ENCODE data around the gene ELAVL1.

The ELAVL1 gene

DNA sequence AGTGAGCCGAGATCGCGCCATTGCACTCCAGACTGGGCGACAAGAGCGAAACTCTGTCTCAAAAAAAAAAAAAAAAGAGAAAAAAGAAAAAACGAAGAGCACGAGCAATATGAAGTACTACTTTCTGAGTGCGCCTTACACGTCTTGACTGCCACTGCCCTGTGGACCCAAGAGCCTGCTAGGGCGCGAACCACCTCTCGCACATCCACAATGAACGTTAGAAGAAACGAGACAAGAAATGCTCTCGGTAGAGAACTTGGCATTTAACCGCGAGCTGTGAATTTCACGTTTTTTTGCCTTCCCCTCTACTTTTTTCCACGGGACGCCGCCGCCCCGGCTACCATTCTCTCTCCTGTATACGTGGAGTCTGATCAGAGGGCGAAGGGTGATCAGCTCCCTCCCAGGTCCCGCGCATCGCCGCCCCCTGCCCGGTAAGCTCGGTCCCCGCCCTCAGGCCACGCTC is 62.4 kb downstream of the ELAVL1 start:
- DNase-seq (ENCODE audit: low read depth, low spot score), result no peak
- H3K36me3 ChIP-seq (ENCODE audit: insufficient read depth, insufficient read length, low read length), result peaks cover 43% of the 10 kb centered on the region
- H3K9me3 ChIP-seq (ENCODE audit: insufficient read depth, low read length), result no peaks in the 10 kb centered on the region
- H3K4me3 ChIP-seq (ENCODE audit: insufficient read length, low read depth), result peak overlapping the region; percentile 95
- H3K27me3 ChIP-seq (ENCODE audit: insufficient read depth, insufficient read length), result no peaks in the 10 kb centered on the region
- TF ChIP-seq SUZ12 (IDR thresholded peaks at IDR 0.05; ENCODE audit: extremely low read depth, insufficient read depth, insufficient read length) (no peak), YY1 (IDR thresholded peaks at IDR 0.05; ENCODE audit: insufficient read depth, insufficient read length) (no peak), ZNF274 (IDR thresholded peaks at IDR 0.05; ENCODE audit: low read depth, low read length) (no peak)
- peak overlapping the region; percentile 98 for H3K9ac ChIP-seq (ENCODE audit: insufficient read length, low read depth)
- H3K4me1 ChIP-seq (ENCODE audit: insufficient read depth, insufficient read length), result peaks cover 11% of the 10 kb centered on the region

DNA sequence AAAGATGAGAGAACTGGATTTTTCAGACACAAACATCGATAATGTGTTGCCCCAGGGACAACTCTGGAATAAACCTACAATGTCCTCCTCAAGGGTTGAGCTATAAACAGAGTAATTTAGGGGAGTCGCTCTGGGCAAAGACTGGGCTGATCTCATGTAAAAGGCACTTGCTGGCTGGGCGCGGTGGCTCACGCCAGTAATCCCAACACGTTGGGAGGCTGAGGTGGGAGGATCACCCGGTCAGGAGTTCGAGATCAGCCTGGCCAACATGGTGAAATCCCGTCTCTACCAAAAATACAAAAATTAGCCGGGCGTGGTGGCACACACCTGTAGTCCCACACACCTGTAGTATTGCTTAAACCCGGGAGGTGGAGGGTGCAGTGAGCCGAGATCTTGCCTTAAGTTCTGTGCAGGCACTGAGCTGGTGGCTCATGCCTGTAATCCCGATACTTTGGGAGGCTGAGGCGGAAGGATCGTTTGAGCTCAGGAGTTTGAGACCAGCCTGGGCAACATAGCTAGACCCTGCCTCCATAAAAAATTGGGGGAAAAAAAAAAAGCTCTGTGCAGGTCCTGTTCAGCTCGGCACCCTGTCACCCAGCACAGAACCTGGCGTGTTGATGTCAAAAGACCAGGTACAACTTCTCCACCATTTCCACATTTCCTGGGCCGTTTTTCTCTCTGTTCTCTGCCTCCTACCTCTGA is 63.4 kb downstream of the ELAVL1 start:
- peaks cover 11% of the 10 kb centered on the region for H3K4me1 ChIP-seq (ENCODE audit: insufficient read depth, insufficient read length)
- peak overlapping the region; percentile 27 for H3K9ac ChIP-seq (ENCODE audit: insufficient read length, low read depth)
- peaks cover 51% of the 10 kb centered on the region for H3K36me3 ChIP-seq (ENCODE audit: insufficient read depth, insufficient read length, low read length)
- TF ChIP-seq ZNF274 (IDR thresholded peaks at IDR 0.05; ENCODE audit: low read depth, low read length), result no peak
- no peak for TF ChIP-seq SUZ12 (IDR thresholded peaks at IDR 0.05; ENCODE audit: extremely low read depth, insufficient read depth, insufficient read length)
- TF ChIP-seq YY1 (IDR thresholded peaks at IDR 0.05; ENCODE audit: insufficient read depth, insufficient read length), result no peak
- no peaks in the 10 kb centered on the region for H3K9me3 ChIP-seq (ENCODE audit: insufficient read depth, low read length)
- DNase-seq (ENCODE audit: low read depth, low spot score), result no peak
- H3K4me3 ChIP-seq (ENCODE audit: insufficient read length, low read depth), result peak overlapping the region; percentile 95
- no peaks in the 10 kb centered on the region for H3K27me3 ChIP-seq (ENCODE audit: insufficient read depth, insufficient read length)

GRCh38 chr19:7940841-7941240 is 64.6 kb downstream of the ELAVL1 start:
- no peaks in the 10 kb centered on the region for H3K27me3 ChIP-seq (ENCODE audit: insufficient read depth, insufficient read length)
- H3K36me3 ChIP-seq (ENCODE audit: insufficient read depth, insufficient read length, low read length), result peaks cover 62% of the 10 kb centered on the region
- H3K4me3 ChIP-seq (ENCODE audit: insufficient read length, low read depth), result no peak overlapping the region
- H3K4me1 ChIP-seq (ENCODE audit: insufficient read depth, insufficient read length), result peaks cover 11% of the 10 kb centered on the region
- no peak for DNase-seq (ENCODE audit: low read depth, low spot score)
- no peak overlapping the region for H3K9ac ChIP-seq (ENCODE audit: insufficient read length, low read depth)
- H3K9me3 ChIP-seq (ENCODE audit: insufficient read depth, low read length), result no peaks in the 10 kb centered on the region
- TF ChIP-seq YY1 (IDR thresholded peaks at IDR 0.05; ENCODE audit: insufficient read depth, insufficient read length), result no peak
- no peak for TF ChIP-seq ZNF274 (IDR thresholded peaks at IDR 0.05; ENCODE audit: low read depth, low read length)
- TF ChIP-seq SUZ12 (IDR thresholded peaks at IDR 0.05; ENCODE audit: extremely low read depth, insufficient read depth, insufficient read length), result no peak

GRCh38 chr19:7934766-7935165 is 70.7 kb downstream of the ELAVL1 start:
- Histone ChIP-seq H3K4me3 (ENCODE audit: insufficient read length, low read depth) (no peak overlapping the region), H3K4me1 (ENCODE audit: insufficient read depth, insufficient read length) (peaks cover 3% of the 10 kb centered on the region), H3K36me3 (ENCODE audit: insufficient read depth, insufficient read length, low read length) (peaks cover 92% of the 10 kb centered on the region), H3K27me3 (ENCODE audit: insufficient read depth, insufficient read length) (no peaks in the 10 kb centered on the region), H3K9me3 (ENCODE audit: insufficient read depth, low read length) (no peaks in the 10 kb centered on the region), H3K9ac (ENCODE audit: insufficient read length, low read depth) (no peak overlapping the region)
- TF ChIP-seq SUZ12 (IDR thresholded peaks at IDR 0.05; ENCODE audit: extremely low read depth, insufficient read depth, insufficient read length) (no peak), ZNF274 (IDR thresholded peaks at IDR 0.05; ENCODE audit: low read depth, low read length) (no peak), YY1 (IDR thresholded peaks at IDR 0.05; ENCODE audit: insufficient read depth, insufficient read length) (no peak)
- DNase-seq (ENCODE audit: low read depth, low spot score), result no peak

- Histone ChIP-seq H3K4me1 (ENCODE audit: insufficient read depth, insufficient read length) (peaks cover 4% of the 10 kb centered on the region), H3K4me3 (ENCODE audit: insufficient read length, low read depth) (no peak overlapping the region), H3K36me3 (ENCODE audit: insufficient read depth, insufficient read length, low read length) (peaks cover 88% of the 10 kb centered on the region), H3K9me3 (ENCODE audit: insufficient read depth, low read length) (no peaks in the 10 kb centered on the region), H3K9ac (ENCODE audit: insufficient read length, low read depth) (no peak overlapping the region), H3K27me3 (ENCODE audit: insufficient read depth, insufficient read length) (no peaks in the 10 kb centered on the region)
- DNase-seq (ENCODE audit: low read depth, low spot score), result no peak
- TF ChIP-seq YY1 (IDR thresholded peaks at IDR 0.05; ENCODE audit: insufficient read depth, insufficient read length) (no peak), ZNF274 (IDR thresholded peaks at IDR 0.05; ENCODE audit: low read depth, low read length) (no peak), SUZ12 (IDR thresholded peaks at IDR 0.05; ENCODE audit: extremely low read depth, insufficient read depth, insufficient read length) (no peak)
Observed at GRCh38 chr19:7933828-7934725, 71.4 kb downstream of the ELAVL1 start.

DNA sequence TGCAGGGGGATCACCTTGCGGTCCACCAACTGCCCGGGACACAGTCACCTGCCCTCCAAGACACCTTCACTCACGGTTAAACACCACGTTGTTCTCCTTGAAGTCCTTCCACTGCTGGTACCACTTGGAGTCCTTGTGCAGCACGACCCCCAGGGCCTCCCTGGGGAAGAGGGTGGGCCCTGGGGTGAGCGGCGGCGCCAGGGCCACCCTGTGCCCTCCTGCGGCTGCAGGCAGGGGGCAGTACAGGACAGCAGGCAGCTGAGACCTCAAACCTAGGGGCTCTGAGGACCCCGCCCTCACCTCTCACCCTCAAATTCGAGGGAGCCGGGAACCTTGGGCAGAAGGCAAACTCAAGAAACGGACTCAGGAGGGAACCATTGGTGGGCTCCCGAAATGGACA is 72.0 kb downstream of the ELAVL1 start:
- Histone ChIP-seq H3K36me3 (ENCODE audit: insufficient read depth, insufficient read length, low read length) (peaks cover 85% of the 10 kb centered on the region), H3K9ac (ENCODE audit: insufficient read length, low read depth) (no peak overlapping the region), H3K9me3 (ENCODE audit: insufficient read depth, low read length) (no peaks in the 10 kb centered on the region), H3K4me3 (ENCODE audit: insufficient read length, low read depth) (no peak overlapping the region), H3K4me1 (ENCODE audit: insufficient read depth, insufficient read length) (peaks cover 8% of the 10 kb centered on the region), H3K27me3 (ENCODE audit: insufficient read depth, insufficient read length) (no peaks in the 10 kb centered on the region)
- TF ChIP-seq ZNF274 (IDR thresholded peaks at IDR 0.05; ENCODE audit: low read depth, low read length) (no peak), SUZ12 (IDR thresholded peaks at IDR 0.05; ENCODE audit: extremely low read depth, insufficient read depth, insufficient read length) (no peak), YY1 (IDR thresholded peaks at IDR 0.05; ENCODE audit: insufficient read depth, insufficient read length) (no peak)
- no peak for DNase-seq (ENCODE audit: low read depth, low spot score)

GRCh38 chr19:7932930-7933300 is 72.5 kb downstream of the ELAVL1 start:
- H3K27me3 ChIP-seq (ENCODE audit: insufficient read depth, insufficient read length), result no peaks in the 10 kb centered on the region
- H3K4me3 ChIP-seq (ENCODE audit: insufficient read length, low read depth), result no peak overlapping the region
- TF ChIP-seq YY1 (IDR thresholded peaks at IDR 0.05; ENCODE audit: insufficient read depth, insufficient read length) (no peak), SUZ12 (IDR thresholded peaks at IDR 0.05; ENCODE audit: extremely low read depth, insufficient read depth, insufficient read length) (no peak), ZNF274 (IDR thresholded peaks at IDR 0.05; ENCODE audit: low read depth, low read length) (no peak)
- no peak for DNase-seq (ENCODE audit: low read depth, low spot score)
- no peaks in the 10 kb centered on the region for H3K9me3 ChIP-seq (ENCODE audit: insufficient read depth, low read length)
- H3K4me1 ChIP-seq (ENCODE audit: insufficient read depth, insufficient read length), result peaks cover 11% of the 10 kb centered on the region
- H3K9ac ChIP-seq (ENCODE audit: insufficient read length, low read depth), result peak overlapping the region; percentile 50
- H3K36me3 ChIP-seq (ENCODE audit: insufficient read depth, insufficient read length, low read length), result peaks cover 86% of the 10 kb centered on the region

Data from NT2/D1 (cell line).